Stomach (tissue), 9 donors: ENCODE data around the gene BRD3OS. TPM values are rescaled to one million over a fixed set of nuclear protein-coding genes. Genes with fewer than 3 reads are reported as not detected.
"Not testable (repeated sequence)": the region's sequence is repeated elsewhere in the genome, so short reads cannot be mapped to it uniquely, and the experiment has no call there.

Source experiments
- DNase-seq, 2 donors: peaks; one replicate each; pipeline versions ENCODE4 v3.0.0 to v3.0.0-alpha.2; 2013 to 2019
- H3K27ac ChIP-seq, 5 donors: fragments of 200-600 bp in 4 of 5; sonication (generic) in 4 of 5; one replicate each; pipeline ENCODE4 v1.5.1; 2013 to 2019; ENCODE audit warnings: mild to moderate bottlenecking in 1 of 5, moderate library complexity in 1 of 5
- H3K27me3 ChIP-seq, 3 donors: fragments of 200-600 bp; sonication (generic); one replicate each; pipeline ENCODE4 v1.5.1; 2017 to 2019; ENCODE audit warnings: mixed run types in 1 of 3
- H3K36me3 ChIP-seq, 4 donors: fragments of 200-600 bp; sonication (generic); 1 replicate in 3 of 4; 2 replicates in 1 of 4; pipeline ENCODE4 v1.5.1; 2016 to 2019
- H3K4me1 ChIP-seq, 4 donors: fragments of 200-600 bp; sonication (generic); one replicate each; pipeline ENCODE4 v1.5.1; 2016 to 2019
- H3K4me3 ChIP-seq, 4 donors: fragments of 200-600 bp; sonication (generic) in 3 of 4; one replicate each; pipeline ENCODE4 v1.5.1; 2016 to 2019; ENCODE audit warnings: mild to moderate bottlenecking in 1 of 4
- H3K9me3 ChIP-seq, 4 donors: fragments of 200-600 bp; sonication (generic); one replicate each; pipeline ENCODE4 v1.5.1; 2016 to 2019
- EP300 ChIP-seq: sonication (generic); formaldehyde crosslinking; IDR thresholded peaks from one replicate; pipeline ENCODE4 v1.6.1; 2017; ENCODE audit warnings: antibody characterized with exemption
- POLR2A ChIP-seq, 4 donors: fragments of 450-650 bp; IDR thresholded peaks; one replicate each; pipeline ENCODE4 v1.6.1; 2016; ENCODE audit warnings: antibody characterized with exemption in 4 of 4, control low read depth in 2 of 4, mild to moderate bottlenecking in 1 of 4, moderate library complexity in 1 of 4
- POLR2AphosphoS5 ChIP-seq, 3 donors: sonication (generic); formaldehyde crosslinking; IDR thresholded peaks; one replicate each; pipeline ENCODE4 v1.6.1; 2016; ENCODE audit warnings: antibody characterized with exemption in 3 of 3
- WGBS, 5 donors: extraction: QIAGEN DNeasy Blood & Tissue Kit in 3 of 5; methylation state at CpG; one replicate each; pipeline versions ENCODE4 v1.1.5 to v1.1.7; 2013 to 2018; 5-methylcytosine and 5-hydroxymethylcytosine counted together
- intact Hi-C: fragments of 100-400 bp; cut with DNase I; formaldehyde crosslinking; loops from one replicate; pipeline ENCODE4 v1.15.1; 2023; ENCODE audit warnings: low total_unique reads
- polyA plus RNA-seq, 3 donors: library from polyadenylated mRNA; stranded (reverse); fragments of 200-250 nt; gene quantifications; one replicate each; pipeline ENCODE4 v1.2.3, GENCODE V29; 2013
- total RNA-seq, 5 donors: library from RNA; depleted of rRNA; stranded (reverse); fragments of >200 nt; gene quantifications; one replicate each; pipeline versions ENCODE4 v1.1.0 to v1.2.3, GENCODE V29; 2014 to 2016
- TF ChIP-seq, protein P1 (sequence below), 7 experiments: fragments of 450-650 bp in 4 of 7; fragments of 200-600 bp in 3 of 7; sonication (generic) in 3 of 7; IDR thresholded peaks; one replicate each; pipeline ENCODE4 v1.5.1; 2016 to 2019; ENCODE audit warnings: antibody characterized with exemption in 7 of 7, control low read depth in 2 of 7, mild to moderate bottlenecking in 1 of 7
- donor health status: healthy with polysubstance abuse.
- donor health status: Bipolar disorder and iron deficiency.
- donor health status: healthy.

BRD3OS gene
- total and polyA plus RNA-seq, 8 donors, result 2.4 to 12.0 (median 6.2) TPM; not detected in 1

GRCh38 chr9:133987446-133987788 lies 37.9 kb upstream of the BRD3OS start:
- peaks cover 17 to 24% (median 22%) of the 10 kb centered on the region in 4 donors for H3K4me1 ChIP-seq
- H3K27ac ChIP-seq, result no peak overlapping the region
- no peaks in the 10 kb centered on the region for H3K36me3 ChIP-seq
- peaks cover 0 to 21% (median 0%) of the 10 kb centered on the region in 3 donors for H3K27me3 ChIP-seq
- intact Hi-C loops, result no loop called here
- H3K4me3 ChIP-seq, result no peak overlapping the region
- TF ChIP-seq EP300, result no peak
- TF ChIP-seq, protein P1, sequence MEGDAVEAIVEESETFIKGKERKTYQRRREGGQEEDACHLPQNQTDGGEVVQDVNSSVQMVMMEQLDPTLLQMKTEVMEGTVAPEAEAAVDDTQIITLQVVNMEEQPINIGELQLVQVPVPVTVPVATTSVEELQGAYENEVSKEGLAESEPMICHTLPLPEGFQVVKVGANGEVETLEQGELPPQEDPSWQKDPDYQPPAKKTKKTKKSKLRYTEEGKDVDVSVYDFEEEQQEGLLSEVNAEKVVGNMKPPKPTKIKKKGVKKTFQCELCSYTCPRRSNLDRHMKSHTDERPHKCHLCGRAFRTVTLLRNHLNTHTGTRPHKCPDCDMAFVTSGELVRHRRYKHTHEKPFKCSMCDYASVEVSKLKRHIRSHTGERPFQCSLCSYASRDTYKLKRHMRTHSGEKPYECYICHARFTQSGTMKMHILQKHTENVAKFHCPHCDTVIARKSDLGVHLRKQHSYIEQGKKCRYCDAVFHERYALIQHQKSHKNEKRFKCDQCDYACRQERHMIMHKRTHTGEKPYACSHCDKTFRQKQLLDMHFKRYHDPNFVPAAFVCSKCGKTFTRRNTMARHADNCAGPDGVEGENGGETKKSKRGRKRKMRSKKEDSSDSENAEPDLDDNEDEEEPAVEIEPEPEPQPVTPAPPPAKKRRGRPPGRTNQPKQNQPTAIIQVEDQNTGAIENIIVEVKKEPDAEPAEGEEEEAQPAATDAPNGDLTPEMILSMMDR (IDR thresholded peaks at IDR 0.05), result no peak
- no peak for TF ChIP-seq POLR2A (IDR thresholded peaks at IDR 0.05)
- no peak for TF ChIP-seq POLR2AphosphoS5 (IDR thresholded peaks at IDR 0.05)
- no peaks in the 10 kb centered on the region for H3K9me3 ChIP-seq
- 85 to 95% (median 92%) methylated on average over 14 of the region's 14 CpGs for WGBS, 5 donors
- DNase-seq, result no peak

DNA sequence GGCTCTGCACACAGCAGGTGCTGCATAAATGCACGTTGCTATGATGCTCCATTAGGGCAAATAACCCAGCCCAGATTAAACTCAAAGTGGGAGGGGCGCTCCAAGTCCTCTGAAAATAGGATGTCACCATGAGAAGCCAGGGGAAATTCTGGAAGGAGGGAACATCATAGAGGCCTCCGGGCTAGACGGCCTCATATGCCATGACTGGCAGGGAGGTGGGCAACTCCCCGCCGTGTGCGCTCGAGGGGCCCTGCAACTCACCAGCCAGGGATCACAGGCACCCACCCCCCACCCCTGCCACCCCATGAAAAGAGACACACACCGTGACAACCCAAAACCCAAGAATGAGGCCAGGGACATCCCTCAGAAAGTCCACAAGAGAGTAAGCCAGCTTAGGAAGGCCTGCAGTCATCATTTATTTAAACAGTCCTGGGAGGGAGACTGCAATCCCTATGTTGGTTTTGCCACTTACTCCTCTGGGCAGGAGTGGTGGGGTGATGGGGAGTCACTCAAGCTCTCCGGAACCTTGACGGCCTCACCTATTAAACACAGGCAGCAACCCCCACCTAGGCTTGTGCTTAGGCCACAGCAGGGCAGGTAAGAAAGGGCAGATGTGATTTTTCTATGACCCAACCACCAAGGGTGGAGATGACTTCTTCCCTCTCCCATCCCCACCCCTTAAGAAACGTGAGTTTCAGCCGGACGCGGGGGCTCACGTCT lies 37.2 kb upstream of the BRD3OS start:
- intact Hi-C loops, result no loop called here
- DNase-seq, result no peak
- peaks cover 17 to 26% (median 25%) of the 10 kb centered on the region in 4 donors for H3K4me1 ChIP-seq
- no peaks in the 10 kb centered on the region for H3K36me3 ChIP-seq
- TF ChIP-seq POLR2A (IDR thresholded peaks at IDR 0.05), result no peak
- no peak for TF ChIP-seq POLR2AphosphoS5 (IDR thresholded peaks at IDR 0.05)
- TF ChIP-seq EP300, result no peak
- TF ChIP-seq, protein P1 (IDR thresholded peaks at IDR 0.05), result no peak
- peaks cover 0 to 26% (median 0%) of the 10 kb centered on the region in 3 donors for H3K27me3 ChIP-seq
- no peak overlapping the region for H3K4me3 ChIP-seq
- 80 to 85% (median 83%) methylated on average over 7 to 16 of the region's 16 CpGs for WGBS, 5 donors
- no peaks in the 10 kb centered on the region for H3K9me3 ChIP-seq
- no peak overlapping the region for H3K27ac ChIP-seq

- intact Hi-C loops, H3K4me3 ChIP-seq, H3K27ac ChIP-seq, DNase-seq, H3K36me3 ChIP-seq, H3K9me3 ChIP-seq: not testable (repeated sequence)
- peaks cover 24 to 33% (median 32%) of the 10 kb centered on the region in 4 donors for H3K4me1 ChIP-seq
- H3K27me3 ChIP-seq, result peaks cover 0 to 33% (median 0%) of the 10 kb centered on the region in 3 donors
- WGBS, 5 donors, result 85 to 92% (median 87%) methylated on average over 14 of the region's 14 CpGs
Observed at GRCh38 chr9:133988771-133989170, 36.5 kb upstream of the BRD3OS start.

- intact Hi-C loops, result no loop called here
- WGBS, 5 donors, result 56 to 63% (median 60%) methylated on average over 21 to 24 of the region's 24 CpGs
- TF ChIP-seq POLR2AphosphoS5 (IDR thresholded peaks at IDR 0.05) (no peak), EP300 (no peak), POLR2A (IDR thresholded peaks at IDR 0.05) (no peak)
- TF ChIP-seq, protein P1 (IDR thresholded peaks at IDR 0.05), result no peak
Observed at GRCh38 chr9:133989625-133990365, 35.5 kb upstream of the BRD3OS start.

More at GRCh38 chr9:133989625-133990365, 35.5 kb upstream of the BRD3OS start:
- Histone ChIP-seq H3K27me3 (peaks cover 0 to 34% (median 0%) of the 10 kb centered on the region in 3 donors), H3K9me3 (no peaks in the 10 kb centered on the region), H3K4me1 (peaks cover 29 to 41% (median 38%) of the 10 kb centered on the region in 4 donors), H3K36me3 (no peaks in the 10 kb centered on the region), H3K27ac (peak overlapping the region in 1 of 5 donors; percentile 88), H3K4me3 (peak overlapping the region in 1 of 4 donors; percentile 78)
- no peak for DNase-seq
